ENCODE measurements around the gene CCNF.
A peak's percentile ranks its signal among the peaks of the same experiment; 100 is the strongest.

The CCNF gene

GRCh38 chr16:2497116-2497630 is 67.9 kb downstream of the CCNF start:
- H3K4ac ChIP-seq (ENCODE audit: low read length) = no peak overlapping the region
- peak overlapping the region; percentile 13 for H2BK5ac ChIP-seq (ENCODE audit: low read length)
- peaks cover 9% of the 10 kb centered on the region in 2 donors for H3K4me1 ChIP-seq (ENCODE audit: control insufficient read depth in 2 of 2, insufficient read depth in 1 of 2, low read depth in 1 of 2, low read length in 2 of 2)
- H3K27me3 ChIP-seq (ENCODE audit: control insufficient read depth in 3 of 3, insufficient read depth in 3 of 3, low read depth in 1 of 3, low read length in 3 of 3) = no peaks in the 10 kb centered on the region
- H3K18ac ChIP-seq (ENCODE audit: low read length) = no peak overlapping the region
- peak overlapping the region; percentile 89 for H3K23ac ChIP-seq (ENCODE audit: low read depth, low read length, poor library complexity)
- peaks cover 0 to under 1% of the 10 kb centered on the region in 2 donors for H3K9me3 ChIP-seq (replicated peaks in 1 of 2; ENCODE audit: control insufficient read depth in 2 of 2, insufficient read depth in 1 of 2, low read depth in 1 of 2, low read length in 2 of 2)
- H2BK12ac ChIP-seq (ENCODE audit: low read length) = no peak overlapping the region
- peak overlapping the region; percentile 21 for H3K9ac ChIP-seq (ENCODE audit: low read depth, low read length, poor library complexity)
- H2BK15ac ChIP-seq (ENCODE audit: low read length) = no peak overlapping the region
- no peak overlapping the region for H2AFZ ChIP-seq (ENCODE audit: low read length)
- peaks cover 19 to 40% of the 10 kb centered on the region in 2 donors for H3K36me3 ChIP-seq (replicated peaks in 1 of 2; ENCODE audit: control insufficient read depth in 2 of 2, insufficient read depth in 2 of 2, low read length in 2 of 2)
- no CpG with 5 or more reads among the region's 21 CpGs for WGBS, 2 donors (ENCODE audit: extremely low coverage in 2 of 2, insufficient read length in 2 of 2, insufficient replicate concordance in 1 of 2)
- no peak overlapping the region for H4K8ac ChIP-seq (ENCODE audit: low read depth, low read length)
- H3K4me3 ChIP-seq (ENCODE audit: low read length in 2 of 2) = no peak overlapping the region
- no peak overlapping the region for H3K4me2 ChIP-seq (ENCODE audit: insufficient read depth, low read length, poor library complexity, severe bottlenecking)
- no peak overlapping the region for H2BK120ac ChIP-seq (ENCODE audit: low read depth, low read length)
- peaks cover 8% of the 10 kb centered on the region for H3K79me1 ChIP-seq (ENCODE audit: low read depth, low read length)
- no peak for DNase-seq (ENCODE audit: low spot score)
- H4K91ac ChIP-seq (ENCODE audit: low read depth, low read length, poor library complexity) = no peak overlapping the region
- H3K14ac ChIP-seq (ENCODE audit: low read length) = no peak overlapping the region
- H2AK5ac ChIP-seq (ENCODE audit: low read depth, low read length) = no peak overlapping the region
- no peak overlapping the region for H3K27ac ChIP-seq (replicated peaks; ENCODE audit: low read length)

- Histone ChIP-seq H3K9me3 (replicated peaks in 1 of 2; ENCODE audit: control insufficient read depth in 2 of 2, insufficient read depth in 1 of 2, low read depth in 1 of 2, low read length in 2 of 2) (peaks cover 0 to 4% of the 10 kb centered on the region in 2 donors), H2AK5ac (ENCODE audit: low read depth, low read length) (no peak overlapping the region), H2BK120ac (ENCODE audit: low read depth, low read length) (no peak overlapping the region), H2BK5ac (ENCODE audit: low read length) (peak overlapping the region; percentile 13), H3K14ac (ENCODE audit: low read length) (no peak overlapping the region), H2AFZ (ENCODE audit: low read length) (no peak overlapping the region), H3K27me3 (ENCODE audit: control insufficient read depth in 3 of 3, insufficient read depth in 3 of 3, low read depth in 1 of 3, low read length in 3 of 3) (no peaks in the 10 kb centered on the region), H3K79me1 (ENCODE audit: low read depth, low read length) (peaks cover 11% of the 10 kb centered on the region), H3K27ac (replicated peaks; ENCODE audit: low read length) (no peak overlapping the region), H3K18ac (ENCODE audit: low read length) (no peak overlapping the region), H3K4me3 (ENCODE audit: low read length in 2 of 2) (no peak overlapping the region), H3K4me2 (ENCODE audit: insufficient read depth, low read length, poor library complexity, severe bottlenecking) (no peak overlapping the region), H4K91ac (ENCODE audit: low read depth, low read length, poor library complexity) (no peak overlapping the region), H4K8ac (ENCODE audit: low read depth, low read length) (no peak overlapping the region), H3K36me3 (replicated peaks in 1 of 2; ENCODE audit: control insufficient read depth in 2 of 2, insufficient read depth in 2 of 2, low read length in 2 of 2) (peaks cover 20 to 40% of the 10 kb centered on the region in 2 donors), H2BK15ac (ENCODE audit: low read length) (no peak overlapping the region), H3K4ac (ENCODE audit: low read length) (no peak overlapping the region), H3K23ac (ENCODE audit: low read depth, low read length, poor library complexity) (no peak overlapping the region), H2BK12ac (ENCODE audit: low read length) (no peak overlapping the region), H3K9ac (ENCODE audit: low read depth, low read length, poor library complexity) (no peak overlapping the region), H3K4me1 (ENCODE audit: control insufficient read depth in 2 of 2, insufficient read depth in 1 of 2, low read depth in 1 of 2, low read length in 2 of 2) (peaks cover 9% of the 10 kb centered on the region in 2 donors)
- WGBS, 2 donors (ENCODE audit: extremely low coverage in 2 of 2, insufficient read length in 2 of 2, insufficient replicate concordance in 1 of 2) = no CpG with 5 or more reads among the region's 26 CpGs
- DNase-seq (ENCODE audit: low spot score) = no peak
These were observed 68.6 kb downstream of the CCNF start for GRCh38 chr16:2497695-2498484.

GRCh38 chr16:2498531-2499253 is 69.4 kb downstream of the CCNF start:
- Histone ChIP-seq H3K18ac (ENCODE audit: low read length) (no peak overlapping the region), H2BK12ac (ENCODE audit: low read length) (no peak overlapping the region), H4K91ac (ENCODE audit: low read depth, low read length, poor library complexity) (no peak overlapping the region), H3K4ac (ENCODE audit: low read length) (no peak overlapping the region), H3K27me3 (ENCODE audit: control insufficient read depth in 3 of 3, insufficient read depth in 3 of 3, low read depth in 1 of 3, low read length in 3 of 3) (no peaks in the 10 kb centered on the region), H3K4me1 (ENCODE audit: control insufficient read depth in 2 of 2, insufficient read depth in 1 of 2, low read depth in 1 of 2, low read length in 2 of 2) (peaks cover 9% of the 10 kb centered on the region in 2 donors), H3K9me3 (replicated peaks in 1 of 2; ENCODE audit: control insufficient read depth in 2 of 2, insufficient read depth in 1 of 2, low read depth in 1 of 2, low read length in 2 of 2) (peaks cover 0 to 4% of the 10 kb centered on the region in 2 donors), H3K79me1 (ENCODE audit: low read depth, low read length) (peaks cover 12% of the 10 kb centered on the region), H3K4me3 (ENCODE audit: low read length in 2 of 2) (no peak overlapping the region), H3K36me3 (replicated peaks in 1 of 2; ENCODE audit: control insufficient read depth in 2 of 2, insufficient read depth in 2 of 2, low read length in 2 of 2) (peaks cover 20 to 37% of the 10 kb centered on the region in 2 donors), H2AK5ac (ENCODE audit: low read depth, low read length) (no peak overlapping the region), H3K9ac (ENCODE audit: low read depth, low read length, poor library complexity) (peak overlapping the region; percentile 44), H2BK120ac (ENCODE audit: low read depth, low read length) (peak overlapping the region; percentile 87), H2BK5ac (ENCODE audit: low read length) (no peak overlapping the region), H3K4me2 (ENCODE audit: insufficient read depth, low read length, poor library complexity, severe bottlenecking) (no peak overlapping the region), H2AFZ (ENCODE audit: low read length) (no peak overlapping the region), H2BK15ac (ENCODE audit: low read length) (no peak overlapping the region), H4K8ac (ENCODE audit: low read depth, low read length) (no peak overlapping the region), H3K23ac (ENCODE audit: low read depth, low read length, poor library complexity) (peak overlapping the region; percentile 31), H3K14ac (ENCODE audit: low read length) (no peak overlapping the region), H3K27ac (replicated peaks; ENCODE audit: low read length) (no peak overlapping the region)
- WGBS, 2 donors (ENCODE audit: extremely low coverage in 2 of 2, insufficient read length in 2 of 2, insufficient replicate concordance in 1 of 2) = no CpG with 5 or more reads among the region's 15 CpGs
- no peak for DNase-seq (ENCODE audit: low spot score)

- Histone ChIP-seq H3K27me3 (ENCODE audit: control insufficient read depth in 3 of 3, insufficient read depth in 3 of 3, low read depth in 1 of 3, low read length in 3 of 3) (no peaks in the 10 kb centered on the region), H4K91ac (ENCODE audit: low read depth, low read length, poor library complexity) (no peak overlapping the region), H3K23ac (ENCODE audit: low read depth, low read length, poor library complexity) (no peak overlapping the region), H2BK5ac (ENCODE audit: low read length) (no peak overlapping the region), H3K4me1 (ENCODE audit: control insufficient read depth in 2 of 2, insufficient read depth in 1 of 2, low read depth in 1 of 2, low read length in 2 of 2) (peaks cover 9% of the 10 kb centered on the region in 2 donors), H2BK15ac (ENCODE audit: low read length) (no peak overlapping the region), H3K9ac (ENCODE audit: low read depth, low read length, poor library complexity) (no peak overlapping the region), H2AFZ (ENCODE audit: low read length) (no peak overlapping the region), H3K14ac (ENCODE audit: low read length) (no peak overlapping the region), H2BK12ac (ENCODE audit: low read length) (no peak overlapping the region), H2AK5ac (ENCODE audit: low read depth, low read length) (no peak overlapping the region), H3K9me3 (replicated peaks in 1 of 2; ENCODE audit: control insufficient read depth in 2 of 2, insufficient read depth in 1 of 2, low read depth in 1 of 2, low read length in 2 of 2) (peaks cover 0 to 4% of the 10 kb centered on the region in 2 donors), H3K27ac (replicated peaks; ENCODE audit: low read length) (no peak overlapping the region), H3K18ac (ENCODE audit: low read length) (no peak overlapping the region), H3K4me3 (ENCODE audit: low read length in 2 of 2) (no peak overlapping the region), H3K36me3 (replicated peaks in 1 of 2; ENCODE audit: control insufficient read depth in 2 of 2, insufficient read depth in 2 of 2, low read length in 2 of 2) (peaks cover 20 to 37% of the 10 kb centered on the region in 2 donors), H3K79me1 (ENCODE audit: low read depth, low read length) (peaks cover 12% of the 10 kb centered on the region), H4K8ac (ENCODE audit: low read depth, low read length) (no peak overlapping the region), H3K4ac (ENCODE audit: low read length) (no peak overlapping the region), H3K4me2 (ENCODE audit: insufficient read depth, low read length, poor library complexity, severe bottlenecking) (no peak overlapping the region), H2BK120ac (ENCODE audit: low read depth, low read length) (no peak overlapping the region)
- WGBS, 2 donors (ENCODE audit: extremely low coverage in 2 of 2, insufficient read length in 2 of 2, insufficient replicate concordance in 1 of 2) = no CpG with 5 or more reads among the region's 6 CpGs
- DNase-seq (ENCODE audit: low spot score) = no peak
These were observed 70.2 kb downstream of the CCNF start for GRCh38 chr16:2499454-2499853.

All from neuronal stem cell (in vitro differentiated cells).